Endodermal cell (in vitro differentiated cells): ENCODE results near the gene DNASE2. TPM values are rescaled to one million over a fixed set of nuclear protein-coding genes. Genes with fewer than 3 reads are reported as not detected.

Experiments
- DNase-seq: peaks from one replicate; pipeline ENCODE4 v3.0.0-alpha.2; 2017
- H3K27ac ChIP-seq: 2 replicates; pipeline ENCODE4 v1.5.1; 2013; ENCODE audit warnings: mild to moderate bottlenecking, low read depth, low read length, moderate library complexity
- H3K27me3 ChIP-seq: 2 replicates; pipeline ENCODE4 v1.6.1; 2013; ENCODE audit warnings: mild to moderate bottlenecking, low read length, moderate library complexity; ENCODE audit not compliant: insufficient read depth, control insufficient read depth, poor library complexity, severe bottlenecking
- H3K36me3 ChIP-seq: 2 replicates; pipeline ENCODE4 v1.7.0; 2013; ENCODE audit warnings: mild to moderate bottlenecking, low read length, moderate library complexity; ENCODE audit not compliant: control insufficient read depth, insufficient read depth
- H3K4me1 ChIP-seq: one replicate; pipeline ENCODE4 v1.7.0; 2013; ENCODE audit warnings: low read length; ENCODE audit not compliant: control insufficient read depth, insufficient read depth
- H3K4me3 ChIP-seq: 2 replicates; pipeline ENCODE4 v1.5.1; 2013; ENCODE audit warnings: mild to moderate bottlenecking, low read length, moderate library complexity
- H3K9ac ChIP-seq: 2 replicates; pipeline ENCODE4 v1.6.1; 2013; ENCODE audit warnings: mild to moderate bottlenecking, low read length, moderate library complexity; ENCODE audit not compliant: poor library complexity, severe bottlenecking; ENCODE audit errors: extremely low read depth
- H3K9me3 ChIP-seq: 2 replicates; pipeline ENCODE4 v1.6.1; 2013; ENCODE audit warnings: mild to moderate bottlenecking, low read length, moderate library complexity; ENCODE audit not compliant: control insufficient read depth
- H3K27ac Mint-ChIP-seq: 2 replicates; pipeline ENCODE4 v1.8.0; 2020; ENCODE audit warnings: mixed read lengths
- H3K27me3 Mint-ChIP-seq: 2 replicates; pipeline ENCODE4 v1.8.0; 2021; ENCODE audit warnings: mild to moderate bottlenecking, mixed read lengths; ENCODE audit not compliant: insufficient read depth
- H3K36me3 Mint-ChIP-seq: 2 replicates; pipeline ENCODE4 v1.8.0; 2020; ENCODE audit warnings: low read depth, mixed read lengths
- H3K4me1 Mint-ChIP-seq: 2 replicates; pipeline ENCODE4 v1.8.0; 2020; ENCODE audit warnings: mixed read lengths
- H3K4me3 Mint-ChIP-seq: 2 replicates; pipeline ENCODE4 v1.8.0; 2020; ENCODE audit warnings: mild to moderate bottlenecking, moderate library complexity, mixed read lengths
- H3K9me3 Mint-ChIP-seq: 2 replicates; pipeline ENCODE4 v1.8.0; 2020; ENCODE audit warnings: mild to moderate bottlenecking, mixed read lengths
- CTCF ChIP-seq: fragments of 200-600 bp; sonication (generic); conservative IDR thresholded peaks from 2 replicates; pipeline ENCODE4 v1.5.0; 2021; ENCODE audit warnings: antibody characterized with exemption, mild to moderate bottlenecking
- WGBS, 2 experiments: methylation state at CpG; one replicate each; pipeline versions ENCODE4 v1.1.5 to v1.1.7; 2013; ENCODE audit warnings: missing lambda C conversion rate in 2 of 2, mixed read lengths in 1 of 2; ENCODE audit not compliant: insufficient coverage in 1 of 2, insufficient read length in 1 of 2; 5-methylcytosine and 5-hydroxymethylcytosine counted together
- total RNA-seq, 2 donors: library from RNA; stranded (reverse); fragmentation: NEBNext Ultra II Directional in 1 of 2; extraction: Animal tissue kit (Norgen Biotek cat#: 25700) in 1 of 2; gene quantifications; 2 replicates in 1 of 2; 3 replicates in 1 of 2; pipeline ENCODE4 v1.2.1, GENCODE V29; 2021

Gene DNASE2
- total RNA-seq, 2 donors from 2014 or later: 20.8 to 32.3 TPM

GRCh38 chr19:12913011-12913561, 31.8 kb upstream of the DNASE2 start:
- H3K9me3 ChIP-seq: no peaks in the 10 kb centered on the region
- peaks cover 3% of the 10 kb centered on the region for H3K27me3 Mint-ChIP-seq
- no peak overlapping the region for H3K4me3 ChIP-seq
- H3K4me3 Mint-ChIP-seq: peak overlapping the region; percentile 45
- 66 to 73% methylated on average over 19 to 22 of the region's 22 CpGs for WGBS, 2 experiments
- TF ChIP-seq CTCF: no peak
- H3K27ac ChIP-seq: peak overlapping the region; percentile 61
- H3K27ac Mint-ChIP-seq: peak overlapping the region; percentile 97
- no peaks in the 10 kb centered on the region for H3K9me3 Mint-ChIP-seq
- no peak overlapping the region for H3K9ac ChIP-seq
- H3K36me3 ChIP-seq: no peaks in the 10 kb centered on the region
- H3K4me1 Mint-ChIP-seq: peaks cover 22% of the 10 kb centered on the region
- peak; percentile 92 for DNase-seq
- no peaks in the 10 kb centered on the region for H3K36me3 Mint-ChIP-seq
- peaks cover 6% of the 10 kb centered on the region for H3K4me1 ChIP-seq
- H3K27me3 ChIP-seq: no peaks in the 10 kb centered on the region

- H3K4me1 ChIP-seq: peaks cover 6% of the 10 kb centered on the region
- no peak overlapping the region for H3K9ac ChIP-seq
- TF ChIP-seq CTCF: no peak
- no peak overlapping the region for H3K4me3 Mint-ChIP-seq
- H3K27me3 ChIP-seq: no peaks in the 10 kb centered on the region
- no peak for DNase-seq
- no peaks in the 10 kb centered on the region for H3K27me3 Mint-ChIP-seq
- no peaks in the 10 kb centered on the region for H3K9me3 ChIP-seq
- peak overlapping the region; percentile 61 for H3K27ac ChIP-seq
- 69 to 79% methylated on average over 4 of the region's 4 CpGs for WGBS, 2 experiments
- H3K27ac Mint-ChIP-seq: peak overlapping the region; percentile 97
- no peaks in the 10 kb centered on the region for H3K36me3 Mint-ChIP-seq
- no peak overlapping the region for H3K4me3 ChIP-seq
- H3K36me3 ChIP-seq: no peaks in the 10 kb centered on the region
- H3K4me1 Mint-ChIP-seq: peaks cover 22% of the 10 kb centered on the region
- no peaks in the 10 kb centered on the region for H3K9me3 Mint-ChIP-seq
Observed at GRCh38 chr19:12912571-12912970, 31.3 kb upstream of the DNASE2 start.

GRCh38 chr19:12907166-12907565, 25.9 kb upstream of the DNASE2 start:
- H3K27ac Mint-ChIP-seq: no peak overlapping the region
- 91% methylated on average over 9 of the region's 9 CpGs for WGBS, 2 experiments

More at GRCh38 chr19:12907166-12907565, 25.9 kb upstream of the DNASE2 start:
- Mint-ChIP-seq H3K4me1 (peaks cover 1% of the 10 kb centered on the region), H3K36me3 (peaks cover 3% of the 10 kb centered on the region), H3K27me3 (no peaks in the 10 kb centered on the region), H3K4me3 (no peak overlapping the region), H3K9me3 (no peaks in the 10 kb centered on the region)
- no peak overlapping the region for H3K4me3 ChIP-seq
- H3K9me3 ChIP-seq: no peaks in the 10 kb centered on the region
- no peak for TF ChIP-seq CTCF
- no peak for DNase-seq
- H3K9ac ChIP-seq: no peak overlapping the region
- H3K4me1 ChIP-seq: no peaks in the 10 kb centered on the region
- no peaks in the 10 kb centered on the region for H3K36me3 ChIP-seq
- no peak overlapping the region for H3K27ac ChIP-seq
- H3K27me3 ChIP-seq: no peaks in the 10 kb centered on the region
